Effector memory CD8-positive, alpha-beta T cell (primary cell): ENCODE results near the gene RNF111.
"Not testable (repeated sequence)": the region's sequence is repeated elsewhere in the genome, so short reads cannot be mapped to it uniquely, and the experiment has no call there.

Experiments
- ATAC-seq: fragments of 150-1000 bp; cut with Tn5 transposase; replicated peaks from 2 replicates; pipeline ENCODE4 v1.10.0; 2021; ENCODE audit warnings: mild to moderate bottlenecking, moderate library complexity
- DNase-seq, 3 experiments: peaks; one replicate each; pipeline ENCODE4 v3.0.0; 2021
- H3K27ac Mint-ChIP-seq, 2 donors: one replicate each; pipeline ENCODE4 v1.8.0; 2022; ENCODE audit warnings: mild to moderate bottlenecking in 2 of 2, mixed read lengths in 2 of 2, moderate library complexity in 2 of 2
- H3K27me3 Mint-ChIP-seq, 2 donors: one replicate each; pipeline ENCODE4 v1.8.0; 2022; ENCODE audit warnings: mixed read lengths in 2 of 2
- H3K36me3 Mint-ChIP-seq: one replicate; pipeline ENCODE4 v1.8.0; 2022; ENCODE audit warnings: mild to moderate bottlenecking, moderate library complexity, mixed read lengths; ENCODE audit not compliant: insufficient read depth
- H3K4me1 Mint-ChIP-seq, 2 donors: one replicate each; pipeline ENCODE4 v1.8.0; 2022; ENCODE audit warnings: low read depth in 2 of 2, mixed read lengths in 2 of 2
- H3K4me3 Mint-ChIP-seq, 2 donors: one replicate each; pipeline ENCODE4 v1.8.0; 2022; ENCODE audit warnings: mild to moderate bottlenecking in 2 of 2, mixed read lengths in 2 of 2, moderate library complexity in 2 of 2
- H3K9me3 Mint-ChIP-seq, 2 donors: one replicate each; pipeline ENCODE4 v1.8.0; 2022; ENCODE audit warnings: mixed read lengths in 2 of 2

The RNF111 gene

GRCh38 chr15:59137566-59137965, 150.1 kb downstream of the RNF111 start:
- Mint-ChIP-seq H3K9me3 (no peaks in the 10 kb centered on the region), H3K4me1 (peaks cover 2 to 6% of the 10 kb centered on the region in 2 donors), H3K27me3 (no peaks in the 10 kb centered on the region), H3K4me3 (no peak overlapping the region), H3K27ac (peak overlapping the region in 1 of 2 donors; percentile 35), H3K36me3 (peaks cover 2% of the 10 kb centered on the region)
- no peak for ATAC-seq
- DNase-seq, result no peak

- no peak overlapping the region for H3K4me3 Mint-ChIP-seq
- no peaks in the 10 kb centered on the region for H3K27me3 Mint-ChIP-seq
- H3K36me3 Mint-ChIP-seq, result peaks cover 2% of the 10 kb centered on the region
- H3K27ac Mint-ChIP-seq, result no peak overlapping the region
- no peaks in the 10 kb centered on the region for H3K9me3 Mint-ChIP-seq
- ATAC-seq (peak; percentile 88), DNase-seq (peak; percentile 39 to 43 (median 42))
- H3K4me1 Mint-ChIP-seq, result peaks cover 2 to 6% of the 10 kb centered on the region in 2 donors
These were observed 150.8 kb downstream of the RNF111 start for GRCh38 chr15:59138243-59138642.

GRCh38 chr15:59140422-59141226, 153.2 kb downstream of the RNF111 start:
- no peaks in the 10 kb centered on the region for H3K9me3 Mint-ChIP-seq
- H3K4me3 Mint-ChIP-seq, result no peak overlapping the region
- no peak overlapping the region for H3K27ac Mint-ChIP-seq
- H3K36me3 Mint-ChIP-seq, result peaks cover 2% of the 10 kb centered on the region
- H3K4me1 Mint-ChIP-seq, result peaks cover 2 to 6% of the 10 kb centered on the region in 2 donors
- ATAC-seq, result no peak
- H3K27me3 Mint-ChIP-seq, result no peaks in the 10 kb centered on the region
- DNase-seq, result no peak

- Mint-ChIP-seq H3K27ac (no peak overlapping the region), H3K4me1 (no peaks in the 10 kb centered on the region), H3K9me3 (no peaks in the 10 kb centered on the region), H3K27me3 (no peaks in the 10 kb centered on the region), H3K4me3 (no peak overlapping the region), H3K36me3 (no peaks in the 10 kb centered on the region)
- DNase-seq, result no peak
- no peak for ATAC-seq
These were observed 155.8 kb downstream of the RNF111 start for GRCh38 chr15:59143281-59143680.

- H3K4me3 Mint-ChIP-seq, ATAC-seq, H3K9me3 Mint-ChIP-seq, H3K36me3 Mint-ChIP-seq, H3K27me3 Mint-ChIP-seq, DNase-seq, H3K27ac Mint-ChIP-seq, H3K4me1 Mint-ChIP-seq: not testable (repeated sequence)
These were observed 157.1 kb downstream of the RNF111 start for GRCh38 chr15:59144594-59144993.
